GM12878 (cell line): ENCODE data around the gene SNRNP27. TPM values are rescaled to one million over a fixed set of nuclear protein-coding genes. Genes with fewer than 3 reads are reported as not detected.

Experiments
- ATAC-seq: fragments of 200-7000 bp; cut with Tn5 transposase; 3 replicates; pipeline ENCODE4 v1.9.1; 2020; ENCODE audit warnings: mild to moderate bottlenecking, moderate library complexity
- BruUV-seq: library from RNA; stranded (reverse); fragments of 400-500 nt; replicated peaks from 2 replicates; lab custom pipeline; 2021; lab: Mats Ljungman, UMichigan
- CTCF ChIA-PET: fragments of 300-600 bp; sonication (Branson Sonifier 250); formaldehyde crosslinking; extraction: SDS; loops from one replicate; lab custom pipeline; 2021; ENCODE audit warnings: inconsistent platforms; lab: Yijun Ruan, JAX
- POLR2A ChIA-PET: fragments of 350-600 bp; formaldehyde crosslinking; extraction: SDS; loops from one replicate; lab custom pipeline; 2021; ENCODE audit warnings: inconsistent platforms; lab: Charles Lee
- RAD21 ChIA-PET: fragments of 300-600 bp; sonication (Branson Sonifier 250); formaldehyde crosslinking; loops from one replicate; lab custom pipeline; 2023; ENCODE audit warnings: antibody characterized with exemption; ENCODE audit not compliant: unreplicated experiment; lab: Charles Lee
- SMC1A ChIA-PET: fragments of 300-600 bp; sonication (Branson Sonifier 250); formaldehyde crosslinking; loops from one replicate; lab custom pipeline; 2023; ENCODE audit not compliant: unreplicated experiment, uncharacterized antibody; lab: Charles Lee
- DNase-seq: peaks from one replicate; pipeline ENCODE4 v3.0.0-alpha.2; 2011; ENCODE audit warnings: low read depth, low spot score
- FAIRE-seq: peaks from 3 replicates; lab custom pipeline; 2011; peaks lifted over from hg19 to GRCh38; lab: Jason Lieb, UNC
- H2AFZ ChIP-seq: 2 replicates; pipeline ENCODE4 v1.6.0; 2011; ENCODE audit warnings: low read depth, low read length, control low read depth; ENCODE audit not compliant: control insufficient read depth
- H3K27ac ChIP-seq: 2 replicates; pipeline ENCODE4 v1.5.1; 2011; ENCODE audit warnings: control low read depth; ENCODE audit not compliant: control insufficient read depth, insufficient read depth
- H3K27me3 ChIP-seq, 2 experiments: replicated peaks in 1 of 2; 2 replicates each; pipeline versions ENCODE4 v1.6.0 to v1.6.1; 2011; ENCODE audit warnings: low read length in 1 of 2; ENCODE audit not compliant: control insufficient read depth in 2 of 2, insufficient read depth in 2 of 2
- H3K36me3 ChIP-seq, 2 experiments: 2 replicates each; pipeline ENCODE4 v1.5.1; 2011; ENCODE audit warnings: low read length in 1 of 2; ENCODE audit not compliant: control insufficient read depth in 2 of 2, insufficient read depth in 2 of 2
- H3K4me1 ChIP-seq: 2 replicates; pipeline ENCODE4 v1.6.1; 2011; ENCODE audit warnings: mild to moderate bottlenecking, low read length, moderate library complexity, mixed read lengths; ENCODE audit not compliant: control insufficient read depth, insufficient read depth
- H3K4me2 ChIP-seq: 2 replicates; pipeline ENCODE4 v1.6.0; 2011; ENCODE audit warnings: control low read depth; ENCODE audit not compliant: control insufficient read depth, insufficient read depth
- H3K4me3 ChIP-seq: fragments of 200-600 bp; sonication (generic); 2 replicates; pipeline ENCODE4 v1.5.1; 2016
- H3K79me2 ChIP-seq: 2 replicates; pipeline ENCODE4 v1.6.0; 2011; ENCODE audit warnings: low read length; ENCODE audit not compliant: control insufficient read depth, insufficient read depth
- H3K9ac ChIP-seq: 2 replicates; pipeline ENCODE4 v1.8.0; 2011; ENCODE audit warnings: low read length, control low read depth, mixed read lengths; ENCODE audit not compliant: control insufficient read depth, insufficient read depth
- H3K9me3 ChIP-seq: replicated peaks from 3 replicates; pipeline ENCODE4 v1.5.1; 2011; ENCODE audit warnings: mild to moderate bottlenecking, low read length; ENCODE audit not compliant: control insufficient read depth, insufficient read depth
- H4K20me1 ChIP-seq: 2 replicates; pipeline ENCODE4 v1.6.0; 2011; ENCODE audit not compliant: control insufficient read depth, insufficient read depth
- BCLAF1 ChIP-seq: fragments of 450-650 bp; IDR thresholded peaks from 2 replicates; pipeline ENCODE4 v1.6.1; 2017; ENCODE audit warnings: antibody characterized with exemption, mild to moderate bottlenecking, moderate library complexity
- CBX3 ChIP-seq: fragments of 200-600 bp; sonication (generic); IDR thresholded peaks from 2 replicates; pipeline ENCODE4 v1.6.1; 2016; ENCODE audit warnings: low read depth, borderline replicate concordance
- EGR1 ChIP-seq, 2 experiments: IDR thresholded peaks; 1 replicate in 1 of 2; 2 replicates in 1 of 2; pipeline ENCODE4 v1.6.1; 2011 to 2012; ENCODE audit warnings: low read depth in 2 of 2, low read length in 2 of 2, borderline replicate concordance in 1 of 2, mild to moderate bottlenecking in 1 of 2, moderate library complexity in 1 of 2
- GATAD2B ChIP-seq: fragments of 450-650 bp; conservative IDR thresholded peaks from 2 replicates; pipeline ENCODE4 v1.6.1; 2017; ENCODE audit warnings: low read depth, mild to moderate bottlenecking, moderate library complexity
- HCFC1 ChIP-seq: fragments of 150-350 bp; IDR thresholded peaks from 2 replicates; pipeline ENCODE4 v1.6.1; 2014; ENCODE audit warnings: low read length
- IRF4 ChIP-seq: IDR thresholded peaks from 2 replicates; pipeline ENCODE4 v1.6.1; 2011; ENCODE audit warnings: low read depth, low read length
- JUNB ChIP-seq: IDR thresholded peaks from 2 replicates; pipeline ENCODE4 v1.6.1; 2016; ENCODE audit warnings: antibody characterized with exemption, mild to moderate bottlenecking
- NR2F1 ChIP-seq: fragments of 450-650 bp; conservative IDR thresholded peaks from 2 replicates; pipeline ENCODE4 v1.6.1; 2017; ENCODE audit warnings: mild to moderate bottlenecking
- SUZ12 ChIP-seq: fragments of 200-600 bp; sonication (generic); IDR thresholded peaks from one replicate; pipeline ENCODE4 v1.6.1; 2018; ENCODE audit warnings: antibody characterized with exemption, mild to moderate bottlenecking; ENCODE audit not compliant: unreplicated experiment
- ZNF622 ChIP-seq: fragments of 450-650 bp; IDR thresholded peaks from 2 replicates; pipeline ENCODE4 v1.6.1; 2017; ENCODE audit warnings: mild to moderate bottlenecking, inconsistent platforms
- in situ Hi-C: fragments of 300-500 bp; cut with MboI; formaldehyde crosslinking; loops from 9 replicates; pipeline ENCODE4 v1.14.3; 2018; ENCODE audit warnings: mixed read lengths
- intact Hi-C: fragments of 100-400 bp; cut with micrococcal nuclease; formaldehyde crosslinking; loops from one replicate; pipeline ENCODE4 v1.14.2; 2022; ENCODE audit not compliant: unreplicated experiment
- polyA plus RNA-seq, 11 experiments: library from polyadenylated mRNA; depleted of rRNA in 4 of 11; unstranded in 6 of 11; stranded (reverse) in 5 of 11; fragments of >200 nt; fragmentation: Nextera tagmentation in 4 of 11; fragmentation: Illumina TruSeq in 1 of 11; extraction: Ambion mirVana in 4 of 11; extraction: Trizol in 1 of 11; gene quantifications; 1 replicate in 1 of 11; 2 replicates in 10 of 11; pipeline versions ENCODE4 v1.2.1 to v1.2.3, GENCODE V29; 2011 to 2016; ENCODE audit warnings: inconsistent platforms in 2 of 11, missing spikeins in 2 of 11, low read depth in 1 of 11
- total RNA-seq, 4 experiments: library from RNA; depleted of rRNA in 3 of 4; stranded (reverse); fragments of >200 nt in 3 of 4; fragmentation: Illumina TruSeq in 1 of 4; extraction: Trizol in 1 of 4; gene quantifications; 2 replicates each; pipeline versions ENCODE4 v1.2.1 to v1.2.3, GENCODE V29; 2013 to 2021
- TF ChIP-seq, protein P1 (sequence below): fragments of 450-650 bp; formaldehyde crosslinking; IDR thresholded peaks from 2 replicates; pipeline ENCODE4 v1.4.0; 2022; ENCODE audit warnings: mild to moderate bottlenecking, moderate library complexity
- TF ChIP-seq, protein P2 (sequence below): fragments of 450-650 bp; IDR thresholded peaks from 2 replicates; pipeline ENCODE4 v1.6.1; 2017; ENCODE audit warnings: borderline replicate concordance

SNRNP27 gene
- total and polyA plus RNA-seq, 10 of the 15 experiments (the other 5 are each of a cell fraction or from before 2014, with no cell fraction given): 30.6 to 89.5 (median 49.2) TPM

DNA sequence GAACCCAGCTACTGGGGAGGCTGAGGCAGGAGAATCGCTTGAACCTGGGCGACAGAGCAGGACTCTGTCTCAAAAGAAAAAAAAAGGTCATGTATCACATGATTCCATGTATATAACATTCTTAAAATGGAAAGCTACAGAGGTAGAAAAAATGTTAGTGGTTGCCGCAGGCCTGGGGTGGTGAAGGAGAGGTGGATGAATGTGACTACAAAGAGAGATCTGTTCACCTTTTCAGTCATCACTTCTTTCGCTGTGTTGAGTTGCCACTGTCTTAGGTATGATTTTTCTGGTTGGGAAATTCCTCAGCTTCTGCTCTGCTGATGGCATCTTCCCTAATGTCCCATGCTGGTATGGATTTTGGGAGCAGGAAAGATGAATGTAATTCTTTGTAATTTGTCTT, 5.3 kb upstream of the SNRNP27 start (continued):
- no peak for TF ChIP-seq BCLAF1

- in situ Hi-C loops: no loop called here
- H4K20me1 ChIP-seq: no peaks in the 10 kb centered on the region
- POLR2A ChIA-PET: no interaction called here
- H3K9me3 ChIP-seq: no peaks in the 10 kb centered on the region
- TF ChIP-seq CBX3: no peak
- no peak for TF ChIP-seq NR2F1
- TF ChIP-seq SUZ12: no peak
- TF ChIP-seq IRF4: no peak
- TF ChIP-seq, protein P1, sequence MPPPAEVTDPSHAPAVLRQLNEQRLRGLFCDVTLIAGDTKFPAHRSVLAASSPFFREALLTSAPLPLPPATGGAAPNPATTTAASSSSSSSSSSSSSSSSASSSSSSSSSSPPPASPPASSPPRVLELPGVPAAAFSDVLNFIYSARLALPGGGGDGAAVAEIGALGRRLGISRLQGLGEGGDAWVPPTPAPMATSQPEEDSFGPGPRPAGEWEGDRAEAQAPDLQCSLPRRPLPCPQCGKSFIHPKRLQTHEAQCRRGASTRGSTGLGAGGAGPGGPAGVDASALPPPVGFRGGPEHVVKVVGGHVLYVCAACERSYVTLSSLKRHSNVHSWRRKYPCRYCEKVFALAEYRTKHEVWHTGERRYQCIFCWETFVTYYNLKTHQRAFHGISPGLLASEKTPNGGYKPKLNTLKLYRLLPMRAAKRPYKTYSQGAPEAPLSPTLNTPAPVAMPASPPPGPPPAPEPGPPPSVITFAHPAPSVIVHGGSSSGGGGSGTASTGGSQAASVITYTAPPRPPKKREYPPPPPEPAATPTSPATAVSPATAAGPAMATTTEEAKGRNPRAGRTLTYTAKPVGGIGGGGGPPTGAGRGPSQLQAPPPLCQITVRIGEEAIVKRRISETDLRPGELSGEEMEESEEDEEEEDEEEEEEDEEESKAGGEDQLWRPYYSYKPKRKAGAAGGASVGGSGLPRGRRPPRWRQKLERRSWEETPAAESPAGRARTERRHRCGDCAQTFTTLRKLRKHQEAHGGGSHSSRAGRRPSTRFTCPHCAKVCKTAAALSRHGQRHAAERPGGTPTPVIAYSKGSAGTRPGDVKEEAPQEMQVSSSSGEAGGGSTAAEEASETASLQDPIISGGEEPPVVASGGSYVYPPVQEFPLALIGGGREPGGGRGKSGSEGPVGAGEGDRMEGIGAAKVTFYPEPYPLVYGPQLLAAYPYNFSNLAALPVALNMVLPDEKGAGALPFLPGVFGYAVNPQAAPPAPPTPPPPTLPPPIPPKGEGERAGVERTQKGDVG (CRISPR knock-in tag): no peak
- no peak for TF ChIP-seq EGR1 (IDR thresholded peaks at IDR 0.05; ENCODE audit: borderline replicate concordance in 1 of 2, low read depth in 2 of 2, low read length in 2 of 2)
- no peak for TF ChIP-seq ZNF622
- TF ChIP-seq JUNB: no peak
- TF ChIP-seq HCFC1: no peak
- TF ChIP-seq GATAD2B: no peak
- TF ChIP-seq, protein P2, sequence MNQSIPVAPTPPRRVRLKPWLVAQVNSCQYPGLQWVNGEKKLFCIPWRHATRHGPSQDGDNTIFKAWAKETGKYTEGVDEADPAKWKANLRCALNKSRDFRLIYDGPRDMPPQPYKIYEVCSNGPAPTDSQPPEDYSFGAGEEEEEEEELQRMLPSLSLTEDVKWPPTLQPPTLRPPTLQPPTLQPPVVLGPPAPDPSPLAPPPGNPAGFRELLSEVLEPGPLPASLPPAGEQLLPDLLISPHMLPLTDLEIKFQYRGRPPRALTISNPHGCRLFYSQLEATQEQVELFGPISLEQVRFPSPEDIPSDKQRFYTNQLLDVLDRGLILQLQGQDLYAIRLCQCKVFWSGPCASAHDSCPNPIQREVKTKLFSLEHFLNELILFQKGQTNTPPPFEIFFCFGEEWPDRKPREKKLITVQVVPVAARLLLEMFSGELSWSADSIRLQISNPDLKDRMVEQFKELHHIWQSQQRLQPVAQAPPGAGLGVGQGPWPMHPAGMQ: no peak
- peaks cover 6% of the 10 kb centered on the region for H3K79me2 ChIP-seq
- intact Hi-C loops: no loop called here
- H3K36me3 ChIP-seq: no peaks in the 10 kb centered on the region
- no peak overlapping the region for H2AFZ ChIP-seq
- H3K9ac ChIP-seq: no peak overlapping the region
- ATAC-seq: no peak
- H3K27ac ChIP-seq: no peak overlapping the region
- no peak for DNase-seq
- SMC1A ChIA-PET: no interaction called here
- H3K4me3 ChIP-seq: no peak overlapping the region
- FAIRE-seq: no peak
- BruUV-seq: no TSS peak
- no peaks in the 10 kb centered on the region for H3K4me1 ChIP-seq
- H3K4me2 ChIP-seq: no peak overlapping the region
- CTCF ChIA-PET: no interaction called here
- RAD21 ChIA-PET: no interaction called here
- H3K27me3 ChIP-seq: no peaks in the 10 kb centered on the region
Observed at GRCh38 chr2:69889302-69889701, 4.5 kb upstream of the SNRNP27 start.
